GM12878 (cell line): ENCODE results near the gene UNC13B. TPM values are rescaled to one million over a fixed set of nuclear protein-coding genes. Genes with fewer than 3 reads are reported as not detected.

Experiments
- ATAC-seq: fragments of 200-7000 bp; cut with Tn5 transposase; 3 replicates; pipeline ENCODE4 v1.9.1; 2020; ENCODE audit warnings: mild to moderate bottlenecking, moderate library complexity
- BruUV-seq: library from RNA; stranded (reverse); fragments of 400-500 nt; replicated peaks from 2 replicates; lab custom pipeline; 2021; lab: Mats Ljungman, UMichigan
- CTCF ChIA-PET: fragments of 300-600 bp; sonication (Branson Sonifier 250); formaldehyde crosslinking; extraction: SDS; loops from one replicate; lab custom pipeline; 2021; ENCODE audit warnings: inconsistent platforms; lab: Yijun Ruan, JAX
- POLR2A ChIA-PET: fragments of 350-600 bp; formaldehyde crosslinking; extraction: SDS; loops from one replicate; lab custom pipeline; 2021; ENCODE audit warnings: inconsistent platforms; lab: Charles Lee
- RAD21 ChIA-PET: fragments of 300-600 bp; sonication (Branson Sonifier 250); formaldehyde crosslinking; loops from one replicate; lab custom pipeline; 2023; ENCODE audit warnings: antibody characterized with exemption; ENCODE audit not compliant: unreplicated experiment; lab: Charles Lee
- SMC1A ChIA-PET: fragments of 300-600 bp; sonication (Branson Sonifier 250); formaldehyde crosslinking; loops from one replicate; lab custom pipeline; 2023; ENCODE audit not compliant: unreplicated experiment, uncharacterized antibody; lab: Charles Lee
- DNase-seq: peaks from one replicate; pipeline ENCODE4 v3.0.0-alpha.2; 2011; ENCODE audit warnings: low read depth, low spot score
- FAIRE-seq: peaks from 3 replicates; lab custom pipeline; 2011; peaks lifted over from hg19 to GRCh38; lab: Jason Lieb, UNC
- H2AFZ ChIP-seq: 2 replicates; pipeline ENCODE4 v1.6.0; 2011; ENCODE audit warnings: low read depth, low read length, control low read depth; ENCODE audit not compliant: control insufficient read depth
- H3K27ac ChIP-seq: 2 replicates; pipeline ENCODE4 v1.5.1; 2011; ENCODE audit warnings: control low read depth; ENCODE audit not compliant: control insufficient read depth, insufficient read depth
- H3K27me3 ChIP-seq, 2 experiments: replicated peaks in 1 of 2; 2 replicates each; pipeline versions ENCODE4 v1.6.0 to v1.6.1; 2011; ENCODE audit warnings: low read length in 1 of 2; ENCODE audit not compliant: control insufficient read depth in 2 of 2, insufficient read depth in 2 of 2
- H3K36me3 ChIP-seq, 2 experiments: 2 replicates each; pipeline ENCODE4 v1.5.1; 2011; ENCODE audit warnings: low read length in 1 of 2; ENCODE audit not compliant: control insufficient read depth in 2 of 2, insufficient read depth in 2 of 2
- H3K4me1 ChIP-seq: 2 replicates; pipeline ENCODE4 v1.6.1; 2011; ENCODE audit warnings: mild to moderate bottlenecking, low read length, moderate library complexity, mixed read lengths; ENCODE audit not compliant: control insufficient read depth, insufficient read depth
- H3K4me2 ChIP-seq: 2 replicates; pipeline ENCODE4 v1.6.0; 2011; ENCODE audit warnings: control low read depth; ENCODE audit not compliant: control insufficient read depth, insufficient read depth
- H3K4me3 ChIP-seq: fragments of 200-600 bp; sonication (generic); 2 replicates; pipeline ENCODE4 v1.5.1; 2016
- H3K79me2 ChIP-seq: 2 replicates; pipeline ENCODE4 v1.6.0; 2011; ENCODE audit warnings: low read length; ENCODE audit not compliant: control insufficient read depth, insufficient read depth
- H3K9ac ChIP-seq: 2 replicates; pipeline ENCODE4 v1.8.0; 2011; ENCODE audit warnings: low read length, control low read depth, mixed read lengths; ENCODE audit not compliant: control insufficient read depth, insufficient read depth
- H3K9me3 ChIP-seq: replicated peaks from 3 replicates; pipeline ENCODE4 v1.5.1; 2011; ENCODE audit warnings: mild to moderate bottlenecking, low read length; ENCODE audit not compliant: control insufficient read depth, insufficient read depth
- H4K20me1 ChIP-seq: 2 replicates; pipeline ENCODE4 v1.6.0; 2011; ENCODE audit not compliant: control insufficient read depth, insufficient read depth
- IKZF1 ChIP-seq: fragments of 450-650 bp; conservative IDR thresholded peaks from 2 replicates; pipeline ENCODE4 v1.6.1; 2017; ENCODE audit warnings: antibody characterized with exemption, mild to moderate bottlenecking
- IRF3 ChIP-seq: fragments of 450-650 bp; IDR thresholded peaks from 2 replicates; pipeline ENCODE4 v1.6.1; 2014; ENCODE audit warnings: mild to moderate bottlenecking
- NFYB ChIP-seq: IDR thresholded peaks from 2 replicates; pipeline ENCODE4 v1.6.1; 2011; ENCODE audit warnings: low read depth, mild to moderate bottlenecking, low read length, improper control_type of control experiment, moderate library complexity; ENCODE audit not compliant: insufficient read depth
- SREBF1 ChIP-seq: IDR thresholded peaks from 2 replicates; pipeline ENCODE4 v1.6.1; 2012; ENCODE audit warnings: mild to moderate bottlenecking, low read length
- TAF1 ChIP-seq: IDR thresholded peaks from 2 replicates; pipeline ENCODE4 v1.6.1; 2011; ENCODE audit warnings: mild to moderate bottlenecking, low read depth, low read length, borderline replicate concordance
- ZSCAN29 ChIP-seq: fragments of 450-650 bp; IDR thresholded peaks from 2 replicates; pipeline ENCODE4 v1.6.1; 2017; ENCODE audit warnings: mild to moderate bottlenecking, moderate library complexity
- WGBS: methylation state at CpG from one replicate; pipeline ENCODE4 v1.1.6; 2016; ENCODE audit warnings: low lambda C conversion rate; ENCODE audit not compliant: insufficient replicate concordance, insufficient coverage; ENCODE audit errors: missing lambda C conversion rate; 5-methylcytosine and 5-hydroxymethylcytosine counted together
- in situ Hi-C: fragments of 300-500 bp; cut with MboI; formaldehyde crosslinking; loops from 9 replicates; pipeline ENCODE4 v1.14.3; 2018; ENCODE audit warnings: mixed read lengths
- intact Hi-C: fragments of 100-400 bp; cut with micrococcal nuclease; formaldehyde crosslinking; loops from one replicate; pipeline ENCODE4 v1.14.2; 2022; ENCODE audit not compliant: unreplicated experiment
- polyA plus RNA-seq, 11 experiments: library from polyadenylated mRNA; depleted of rRNA in 4 of 11; unstranded in 6 of 11; stranded (reverse) in 5 of 11; fragments of >200 nt; fragmentation: Nextera tagmentation in 4 of 11; fragmentation: Illumina TruSeq in 1 of 11; extraction: Ambion mirVana in 4 of 11; extraction: Trizol in 1 of 11; gene quantifications; 1 replicate in 1 of 11; 2 replicates in 10 of 11; pipeline versions ENCODE4 v1.2.1 to v1.2.3, GENCODE V29; 2011 to 2016; ENCODE audit warnings: inconsistent platforms in 2 of 11, missing spikeins in 2 of 11, low read depth in 1 of 11
- total RNA-seq, 4 experiments: library from RNA; depleted of rRNA in 3 of 4; stranded (reverse); fragments of >200 nt in 3 of 4; fragmentation: Illumina TruSeq in 1 of 4; extraction: Trizol in 1 of 4; gene quantifications; 2 replicates each; pipeline versions ENCODE4 v1.2.1 to v1.2.3, GENCODE V29; 2013 to 2021
- TF ChIP-seq, protein P1 (sequence below): fragments of 450-650 bp; conservative IDR thresholded peaks from 2 replicates; pipeline ENCODE4 v1.6.1; 2017; ENCODE audit warnings: mild to moderate bottlenecking, moderate library complexity

The UNC13B gene
- total and polyA plus RNA-seq, 10 of the 15 experiments (the other 5 are each of a cell fraction or from before 2014, with no cell fraction given) = under 0.01 to 0.42 (median 0.06) TPM; not detected in 4

DNA sequence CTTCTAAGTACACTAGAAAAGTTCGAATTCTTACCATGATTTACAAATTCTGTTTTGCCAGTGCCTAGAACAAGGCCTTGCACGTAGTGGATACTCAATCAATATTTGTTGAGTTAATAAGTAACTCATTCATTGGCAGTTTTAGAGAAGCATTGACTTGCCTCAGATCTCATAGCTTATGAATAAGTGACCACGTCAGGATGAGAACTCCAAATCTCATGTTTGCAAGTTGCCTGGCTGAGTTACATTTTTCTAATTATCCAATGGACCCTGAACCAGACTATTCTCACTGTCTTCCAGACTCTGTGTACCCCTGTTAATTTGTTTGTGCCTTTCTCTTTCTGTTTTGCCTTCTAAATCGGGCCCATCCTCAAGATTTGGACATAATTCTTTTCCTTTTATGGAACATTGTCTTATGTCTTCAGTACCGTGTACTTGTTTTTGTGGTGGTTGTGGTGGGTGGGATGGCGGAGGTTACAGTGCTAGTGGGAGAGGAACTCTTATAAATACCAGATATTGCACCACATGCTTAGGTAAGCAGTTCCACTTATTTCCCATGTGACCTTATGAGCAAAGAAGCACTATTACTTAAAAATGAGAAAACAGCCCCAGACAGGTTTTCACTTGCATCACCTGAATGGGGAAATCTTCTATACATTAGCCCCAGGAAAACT, 96.3 kb downstream of the UNC13B start:
- H3K4me3 ChIP-seq = no peak overlapping the region
- ChIA-PET SMC1A (interaction anchor here (1.0 to 2.7 kb wide), 4 partner anchors 14 to 358 kb away, joined by 5 to 23 read pairs (median 6); partner anchors contain the start of gene ATOSB), POLR2A (no interaction called here), CTCF (interaction anchor here (0.8 to 6.7 kb wide), 11 partner anchors 8 to 363 kb away, joined by 3 to 85 read pairs (median 4); partner anchors contain the start of gene ATOSB), RAD21 (interaction anchor here (0.6 to 2.3 kb wide), 4 partner anchors 140 to 359 kb away, joined by 3 to 20 read pairs (median 14); partner anchors contain the start of gene ATOSB)
- no TSS peak for BruUV-seq
- in situ Hi-C loops (loop anchor here (5.0 kb wide), 1 partner anchor 141 kb away; the partner anchor contains the start of gene ATOSB), intact Hi-C loops (loop anchor here (2.0 to 5.0 kb wide), 2 partner anchors 219 to 361 kb away; a partner anchor contains a TSS)
- no peaks in the 10 kb centered on the region for H3K27me3 ChIP-seq
- H3K79me2 ChIP-seq = no peaks in the 10 kb centered on the region
- H3K9ac ChIP-seq = no peak overlapping the region
- H2AFZ ChIP-seq = no peak overlapping the region
- DNase-seq (no peak), FAIRE-seq (no peak), ATAC-seq (no peak)
- WGBS = 40% methylated on average over 6 of the region's 6 CpGs
- H3K9me3 ChIP-seq = no peaks in the 10 kb centered on the region
- TF ChIP-seq, protein P1, sequence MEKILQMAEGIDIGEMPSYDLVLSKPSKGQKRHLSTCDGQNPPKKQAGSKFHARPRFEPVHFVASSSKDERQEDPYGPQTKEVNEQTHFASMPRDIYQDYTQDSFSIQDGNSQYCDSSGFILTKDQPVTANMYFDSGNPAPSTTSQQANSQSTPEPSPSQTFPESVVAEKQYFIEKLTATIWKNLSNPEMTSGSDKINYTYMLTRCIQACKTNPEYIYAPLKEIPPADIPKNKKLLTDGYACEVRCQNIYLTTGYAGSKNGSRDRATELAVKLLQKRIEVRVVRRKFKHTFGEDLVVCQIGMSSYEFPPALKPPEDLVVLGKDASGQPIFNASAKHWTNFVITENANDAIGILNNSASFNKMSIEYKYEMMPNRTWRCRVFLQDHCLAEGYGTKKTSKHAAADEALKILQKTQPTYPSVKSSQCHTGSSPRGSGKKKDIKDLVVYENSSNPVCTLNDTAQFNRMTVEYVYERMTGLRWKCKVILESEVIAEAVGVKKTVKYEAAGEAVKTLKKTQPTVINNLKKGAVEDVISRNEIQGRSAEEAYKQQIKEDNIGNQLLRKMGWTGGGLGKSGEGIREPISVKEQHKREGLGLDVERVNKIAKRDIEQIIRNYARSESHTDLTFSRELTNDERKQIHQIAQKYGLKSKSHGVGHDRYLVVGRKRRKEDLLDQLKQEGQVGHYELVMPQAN = no peak
- no peak for TF ChIP-seq NFYB
- no peak for TF ChIP-seq IRF3
- no peak for TF ChIP-seq IKZF1
- TF ChIP-seq SREBF1 = no peak
- no peak for TF ChIP-seq ZSCAN29
- no peak for TF ChIP-seq TAF1
- H3K4me2 ChIP-seq = no peak overlapping the region
- H3K4me1 ChIP-seq = no peaks in the 10 kb centered on the region
- H4K20me1 ChIP-seq = no peaks in the 10 kb centered on the region
- H3K27ac ChIP-seq = no peak overlapping the region
- no peaks in the 10 kb centered on the region for H3K36me3 ChIP-seq
